H9 (cell line): ENCODE data around the gene FGF21. TPM values are rescaled to one million over a fixed set of nuclear protein-coding genes. Genes with fewer than 3 reads are reported as not detected.
A peak's percentile ranks its signal among the peaks of the same experiment; 100 is the strongest.
"Not testable (repeated sequence)": the region's sequence is repeated elsewhere in the genome, so short reads cannot be mapped to it uniquely, and the experiment has no call there.

Experiments used
- DNase-seq: peaks from one replicate; pipeline ENCODE4 v3.0.0-alpha.2; 2017
- H2AFZ ChIP-seq: one replicate; pipeline ENCODE4 v1.6.1; 2013; ENCODE audit warnings: mild to moderate bottlenecking, low read length, control low read depth, moderate library complexity
- H2AK5ac ChIP-seq: 2 replicates; pipeline ENCODE4 v1.6.1; 2013; ENCODE audit warnings: low read length, control low read depth, mixed read lengths; ENCODE audit not compliant: insufficient read length
- H2BK120ac ChIP-seq: one replicate; pipeline ENCODE4 v1.6.1; 2013; ENCODE audit warnings: low read depth, mild to moderate bottlenecking, low read length, control low read depth, inconsistent platforms; ENCODE audit not compliant: poor library complexity, severe bottlenecking
- H2BK12ac ChIP-seq: 2 replicates; pipeline ENCODE4 v1.6.1; 2013; ENCODE audit warnings: low read length, control low read depth, mixed read lengths, low read depth; ENCODE audit not compliant: insufficient read length
- H2BK15ac ChIP-seq: 2 replicates; pipeline ENCODE4 v1.6.1; 2013; ENCODE audit warnings: low read depth, low read length, control low read depth
- H2BK20ac ChIP-seq: one replicate; pipeline ENCODE4 v1.6.1; 2013; ENCODE audit warnings: low read depth, mild to moderate bottlenecking, low read length, control low read depth, inconsistent platforms; ENCODE audit not compliant: poor library complexity, severe bottlenecking
- H2BK5ac ChIP-seq: 2 replicates; pipeline ENCODE4 v1.6.1; 2013; ENCODE audit warnings: low read length, control low read depth, mixed read lengths; ENCODE audit not compliant: insufficient read length
- H3K14ac ChIP-seq: 2 replicates; pipeline ENCODE4 v1.6.1; 2013; ENCODE audit warnings: low read length, control low read depth; ENCODE audit not compliant: insufficient read depth
- H3K18ac ChIP-seq: 2 replicates; pipeline ENCODE4 v1.6.1; 2013; ENCODE audit warnings: low read depth, mild to moderate bottlenecking, mixed read lengths, low read length, control low read depth; ENCODE audit not compliant: insufficient read length
- H3K23ac ChIP-seq: 2 replicates; pipeline ENCODE4 v1.6.1; 2013; ENCODE audit warnings: low read length, control low read depth, mixed read lengths, low read depth; ENCODE audit not compliant: insufficient read length
- H3K23me2 ChIP-seq: 2 replicates; pipeline ENCODE4 v1.6.1; 2013; ENCODE audit warnings: low read depth, mild to moderate bottlenecking, mixed read lengths, low read length, control low read depth; ENCODE audit not compliant: insufficient read length, poor library complexity, severe bottlenecking
- H3K27ac ChIP-seq: 2 replicates; pipeline ENCODE4 v1.5.1; 2013; ENCODE audit warnings: low read length, control low read depth, mixed read lengths, low read depth; ENCODE audit not compliant: insufficient read length
- H3K27me3 ChIP-seq: 2 replicates; pipeline ENCODE4 v1.6.1; 2013; ENCODE audit warnings: low read length, control low read depth, inconsistent platforms; ENCODE audit not compliant: insufficient read depth
- H3K4ac ChIP-seq: 2 replicates; pipeline ENCODE4 v1.6.1; 2013; ENCODE audit warnings: low read depth, mild to moderate bottlenecking, control low read depth, inconsistent platforms, low read length, moderate library complexity
- H3K4me1 ChIP-seq: 2 replicates; pipeline ENCODE4 v1.6.1; 2013; ENCODE audit warnings: low read length, control low read depth, inconsistent platforms; ENCODE audit not compliant: insufficient read depth
- H3K4me2 ChIP-seq: 2 replicates; pipeline ENCODE4 v1.6.1; 2013; ENCODE audit warnings: low read length, control low read depth, mixed read lengths; ENCODE audit not compliant: insufficient read length, insufficient read depth
- H3K56ac ChIP-seq: 2 replicates; pipeline ENCODE4 v1.6.1; 2013; ENCODE audit warnings: low read depth, mild to moderate bottlenecking, mixed read lengths, low read length, control low read depth; ENCODE audit not compliant: insufficient read length
- H3K79me1 ChIP-seq: 2 replicates; pipeline ENCODE4 v1.6.1; 2013; ENCODE audit warnings: low read depth, mild to moderate bottlenecking, moderate library complexity, low read length, control low read depth, inconsistent platforms; ENCODE audit not compliant: insufficient read depth, poor library complexity, severe bottlenecking
- H3K79me2 ChIP-seq: 2 replicates; pipeline ENCODE4 v1.6.1; 2013; ENCODE audit warnings: low read length, control low read depth, inconsistent platforms; ENCODE audit not compliant: insufficient read depth
- H3K9ac ChIP-seq: 2 replicates; pipeline ENCODE4 v1.6.1; 2013; ENCODE audit warnings: low read length, control low read depth, mixed read lengths; ENCODE audit not compliant: insufficient read length; ENCODE audit errors: extremely low read depth
- H3K9me3 ChIP-seq: one replicate; pipeline ENCODE4 v1.6.1; 2013; ENCODE audit warnings: low read depth, low read length, inconsistent platforms; ENCODE audit not compliant: control insufficient read depth
- H3T11ph ChIP-seq: one replicate; pipeline ENCODE4 v1.6.1; 2013; ENCODE audit warnings: mild to moderate bottlenecking, low read length, control low read depth, inconsistent platforms
- H4K20me1 ChIP-seq: one replicate; pipeline ENCODE4 v1.6.1; 2013; ENCODE audit not compliant: control insufficient read depth, insufficient read length, insufficient read depth
- H4K5ac ChIP-seq: 2 replicates; pipeline ENCODE4 v1.6.1; 2013; ENCODE audit warnings: low read depth, mild to moderate bottlenecking, mixed read lengths, low read length, control low read depth; ENCODE audit not compliant: insufficient read length
- H4K8ac ChIP-seq: replicated peaks from 2 replicates; pipeline ENCODE4 v1.6.1; 2013; ENCODE audit warnings: low read length, control low read depth, mixed read lengths, low read depth; ENCODE audit not compliant: insufficient read length
- H4K91ac ChIP-seq: 2 replicates; pipeline ENCODE4 v1.6.1; 2013; ENCODE audit warnings: low read depth, mild to moderate bottlenecking, moderate library complexity, mixed read lengths, low read length, control low read depth; ENCODE audit not compliant: insufficient read length
- H3K27ac Mint-ChIP-seq, 3 experiments: 2 replicates in 2 of 3; 3 replicates in 1 of 3; pipeline ENCODE4 v1.8.0; 2020 to 2021; ENCODE audit warnings: mixed read lengths in 3 of 3, mild to moderate bottlenecking in 1 of 3, moderate library complexity in 1 of 3
- H3K27me3 Mint-ChIP-seq: 2 replicates; pipeline ENCODE4 v1.8.0; 2021; ENCODE audit warnings: low read depth, mild to moderate bottlenecking, moderate library complexity, mixed read lengths
- H3K36me3 Mint-ChIP-seq, 3 experiments: 2 replicates in 2 of 3; 3 replicates in 1 of 3; pipeline ENCODE4 v1.8.0; 2020 to 2021; ENCODE audit warnings: low read depth in 3 of 3, mixed read lengths in 3 of 3; ENCODE audit not compliant: insufficient read depth in 1 of 3
- H3K4me1 Mint-ChIP-seq, 2 experiments: 2 replicates each; pipeline ENCODE4 v1.8.0; 2020; ENCODE audit warnings: mixed read lengths in 2 of 2
- H3K4me3 Mint-ChIP-seq, 2 experiments: 2 replicates in 1 of 2; 3 replicates in 1 of 2; pipeline ENCODE4 v1.8.0; 2020 to 2021; ENCODE audit warnings: mild to moderate bottlenecking in 2 of 2, mixed read lengths in 2 of 2, moderate library complexity in 1 of 2
- H3K9me3 Mint-ChIP-seq, 2 experiments: 2 replicates in 1 of 2; 3 replicates in 1 of 2; pipeline ENCODE4 v1.8.0; 2020; ENCODE audit warnings: mild to moderate bottlenecking in 2 of 2, mixed read lengths in 2 of 2, moderate library complexity in 1 of 2
- CTCF ChIP-seq: fragments of 200-600 bp; sonication (generic); conservative IDR thresholded peaks from 3 replicates; pipeline ENCODE4 v1.8.0; 2021; ENCODE audit warnings: antibody characterized with exemption, mild to moderate bottlenecking
- WGBS: extraction: QIAGEN DNeasy Blood & Tissue Kit; methylation state at CpG from one replicate; pipeline ENCODE4 v1.1.7; 2013; ENCODE audit warnings: missing lambda C conversion rate, low lambda C conversion rate, mixed read lengths; ENCODE audit not compliant: insufficient read length; ENCODE audit errors: extremely low coverage; 5-methylcytosine and 5-hydroxymethylcytosine counted together
- total RNA-seq: library from RNA; stranded (reverse); gene quantifications from 2 replicates; pipeline ENCODE4 v1.2.1, GENCODE V29; 2021

The FGF21 gene
- total RNA-seq, 1 experiment from 2014 or later: 0.90 TPM

DNA sequence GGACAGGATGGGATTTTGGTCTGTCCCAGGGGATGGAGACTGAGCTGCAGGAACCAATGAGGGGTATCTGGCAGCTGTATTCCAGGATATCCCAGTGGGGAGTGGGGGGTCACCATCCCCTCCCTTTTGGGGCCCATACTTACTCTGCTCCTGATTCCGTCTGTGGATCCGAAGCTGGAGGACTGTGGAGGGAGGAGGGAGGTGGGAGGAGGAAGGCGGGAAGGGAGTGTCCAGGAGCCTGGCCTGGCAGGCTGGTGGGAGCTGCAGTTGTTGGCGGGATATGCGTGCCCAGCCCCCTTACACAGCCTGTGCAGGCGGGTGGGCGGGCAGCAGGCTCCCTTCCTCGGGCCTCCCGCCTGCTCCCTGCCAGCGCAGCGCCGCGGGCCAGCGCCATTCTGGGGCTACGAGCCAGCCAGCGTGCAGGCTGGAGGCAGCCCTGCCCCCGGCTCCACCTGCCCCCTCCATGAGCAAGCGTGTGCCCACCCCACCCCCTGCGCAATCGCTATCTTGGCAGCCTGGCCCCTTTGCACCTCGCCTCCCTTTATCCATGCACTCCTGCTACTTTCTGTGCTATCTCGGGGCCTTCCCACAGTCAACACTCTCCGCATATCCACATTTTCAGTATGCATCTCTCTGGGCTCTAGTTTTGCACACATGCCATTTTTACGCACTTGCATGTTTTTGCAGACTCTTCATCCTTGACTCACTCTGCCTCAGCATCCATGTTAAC, 38.6 kb upstream of the FGF21 start:
- Histone ChIP-seq H4K5ac (no peak overlapping the region), H3K27ac (no peak overlapping the region), H2BK20ac (no peak overlapping the region), H4K20me1 (no peaks in the 10 kb centered on the region), H3K18ac (no peak overlapping the region), H2AK5ac (no peak overlapping the region), H2AFZ (no peak overlapping the region), H3K9ac (no peak overlapping the region), H3K4ac (no peak overlapping the region), H4K91ac (no peak overlapping the region), H2BK5ac (no peak overlapping the region), H3K4me1 (no peaks in the 10 kb centered on the region; the same call in 1 of the 2 replicates), H4K8ac (no peak overlapping the region), H3T11ph (no peak overlapping the region), H2BK120ac (no peak overlapping the region), H3K23ac (no peak overlapping the region), H3K56ac (no peak overlapping the region), H3K4me2 (peak overlapping the region; percentile 36), H3K14ac (no peak overlapping the region), H2BK12ac (no peak overlapping the region), H3K79me1 (no peaks in the 10 kb centered on the region), H2BK15ac (no peak overlapping the region), H3K27me3 (no peaks in the 10 kb centered on the region), H3K9me3 (no peaks in the 10 kb centered on the region), H3K79me2 (no peaks in the 10 kb centered on the region), H3K23me2 (peaks cover 8% of the 10 kb centered on the region)
- no CpG with 5 or more reads among the region's 24 CpGs for WGBS
- H3K27me3 Mint-ChIP-seq: peaks cover 2% of the 10 kb centered on the region; the same call in 1 of the 2 replicates
- DNase-seq: peak; percentile 48
- H3K4me3 Mint-ChIP-seq: peak overlapping the region; percentile 25 to 69; a peak in 4 of 5 replicates
- 0 out of 7 replicates have a peak, but pooled peaks cover 0 to 4% (median 0%) of the 10 kb centered on the region in 3 experiments for H3K36me3 Mint-ChIP-seq
- H3K4me1 Mint-ChIP-seq: peaks cover 38 to 55% of the 10 kb centered on the region in 2 experiments
- TF ChIP-seq CTCF: no peak
- no peaks in the 10 kb centered on the region for H3K9me3 Mint-ChIP-seq
- peak overlapping the region in 1 of 3 experiments; percentile 55; a peak in 2 of 7 replicates for H3K27ac Mint-ChIP-seq

GRCh38 chr19:48718106-48718505, 37.2 kb upstream of the FGF21 start:
- not testable (repeated sequence) for H3K14ac ChIP-seq, H3K4me3 Mint-ChIP-seq, H3K56ac ChIP-seq, H4K20me1 ChIP-seq, H3K27ac Mint-ChIP-seq, H3K9me3 ChIP-seq, H2AFZ ChIP-seq, H2BK5ac ChIP-seq, H2BK15ac ChIP-seq, H3K79me2 ChIP-seq, H3K4me2 ChIP-seq, H3K4me1 ChIP-seq, H3K18ac ChIP-seq, H3K4ac ChIP-seq, H2BK120ac ChIP-seq, H3K79me1 ChIP-seq, H3K27ac ChIP-seq, H3K9ac ChIP-seq, H4K8ac ChIP-seq, H2BK12ac ChIP-seq, H4K5ac ChIP-seq, DNase-seq, H3K9me3 Mint-ChIP-seq, H3T11ph ChIP-seq, H2BK20ac ChIP-seq, H3K27me3 Mint-ChIP-seq, H3K23ac ChIP-seq, H3K27me3 ChIP-seq, H3K23me2 ChIP-seq, H3K36me3 Mint-ChIP-seq, H2AK5ac ChIP-seq, H4K91ac ChIP-seq
- no CpG with 5 or more reads among the region's 13 CpGs for WGBS
- peaks cover 33 to 46% of the 10 kb centered on the region in 2 experiments for H3K4me1 Mint-ChIP-seq
